ENCODE data around the gene TPPP3. TPM values are rescaled to one million over a fixed set of nuclear protein-coding genes. Genes with fewer than 3 reads are reported as not detected.
A peak's percentile ranks its signal among the peaks of the same experiment; 100 is the strongest.
"Not testable (repeated sequence)": the region's sequence is repeated elsewhere in the genome, so short reads cannot be mapped to it uniquely, and the experiment has no call there.

The TPPP3 gene
- total RNA-seq, 2 experiments from 2014 or later = not detected

DNA sequence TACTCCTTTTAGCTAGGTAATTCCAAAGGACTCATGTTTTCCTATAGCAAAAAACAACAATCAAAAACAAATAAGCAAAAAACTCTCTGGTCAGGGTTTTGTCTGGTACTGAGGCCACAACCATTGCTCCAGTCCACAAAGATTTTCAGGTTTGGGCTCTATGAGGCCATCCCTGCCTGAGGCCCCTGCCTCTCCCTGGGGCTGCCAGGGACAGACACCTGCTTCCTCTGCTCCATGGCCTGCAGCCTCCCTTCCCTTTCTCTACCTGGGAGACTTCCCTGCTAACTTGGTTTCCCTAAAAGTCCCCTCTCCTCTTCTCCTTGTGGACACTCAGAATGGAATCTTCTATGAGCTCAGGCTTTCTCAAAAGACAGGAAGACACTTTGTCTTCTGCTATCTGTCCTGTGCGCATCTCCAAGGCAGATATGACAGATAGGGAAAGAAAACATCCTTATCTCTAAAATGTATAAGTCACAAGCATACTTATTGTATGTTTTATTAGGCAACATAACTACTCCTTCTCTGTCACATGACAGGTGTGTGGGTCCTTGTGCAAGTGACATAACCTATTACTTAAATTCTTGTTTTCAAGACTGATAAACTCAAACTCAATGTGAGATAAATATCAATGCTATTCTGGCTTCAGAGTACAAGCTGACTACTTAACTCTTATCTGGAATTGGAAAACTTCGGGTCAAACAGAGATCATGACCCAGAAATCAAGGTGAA is 24.2 kb upstream of the TPPP3 start:
- ChIA-PET POLR2A (no interaction called here), CTCF (interaction anchor here (1.5 kb wide), 1 partner anchor 18 kb away, joined by 3 read pairs; no protein-coding TSS in a partner anchor)
- no peaks in the 10 kb centered on the region for H3K9me3 ChIP-seq (ENCODE audit: control insufficient read depth in 1 of 2, insufficient read depth in 1 of 2, low read length in 2 of 2)
- H3K4me1 ChIP-seq (ENCODE audit: insufficient read depth, low read length) = peaks cover 12% of the 10 kb centered on the region
- H3K36me3 ChIP-seq (ENCODE audit: insufficient read depth, low read length) = no peaks in the 10 kb centered on the region
- ATAC-seq (ENCODE audit: poor library complexity) = no peak
- Mint-ChIP-seq H3K36me3 (ENCODE audit: low read depth) (no peaks in the 10 kb centered on the region), H3K27ac (no peak overlapping the region), H3K27me3 (peaks cover 43% of the 10 kb centered on the region), H3K9me3 (no peaks in the 10 kb centered on the region), H3K4me3 (peak overlapping the region; percentile 36), H3K4me1 (ENCODE audit: low read depth) (peaks cover 4% of the 10 kb centered on the region)
- TF ChIP-seq, protein P1, sequence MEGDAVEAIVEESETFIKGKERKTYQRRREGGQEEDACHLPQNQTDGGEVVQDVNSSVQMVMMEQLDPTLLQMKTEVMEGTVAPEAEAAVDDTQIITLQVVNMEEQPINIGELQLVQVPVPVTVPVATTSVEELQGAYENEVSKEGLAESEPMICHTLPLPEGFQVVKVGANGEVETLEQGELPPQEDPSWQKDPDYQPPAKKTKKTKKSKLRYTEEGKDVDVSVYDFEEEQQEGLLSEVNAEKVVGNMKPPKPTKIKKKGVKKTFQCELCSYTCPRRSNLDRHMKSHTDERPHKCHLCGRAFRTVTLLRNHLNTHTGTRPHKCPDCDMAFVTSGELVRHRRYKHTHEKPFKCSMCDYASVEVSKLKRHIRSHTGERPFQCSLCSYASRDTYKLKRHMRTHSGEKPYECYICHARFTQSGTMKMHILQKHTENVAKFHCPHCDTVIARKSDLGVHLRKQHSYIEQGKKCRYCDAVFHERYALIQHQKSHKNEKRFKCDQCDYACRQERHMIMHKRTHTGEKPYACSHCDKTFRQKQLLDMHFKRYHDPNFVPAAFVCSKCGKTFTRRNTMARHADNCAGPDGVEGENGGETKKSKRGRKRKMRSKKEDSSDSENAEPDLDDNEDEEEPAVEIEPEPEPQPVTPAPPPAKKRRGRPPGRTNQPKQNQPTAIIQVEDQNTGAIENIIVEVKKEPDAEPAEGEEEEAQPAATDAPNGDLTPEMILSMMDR (IDR thresholded peaks at IDR 0.05) = no peak
- H3K27me3 ChIP-seq (ENCODE audit: control insufficient read depth in 1 of 2, insufficient read depth in 2 of 2, low read length in 2 of 2) = peaks cover 20 to 27% of the 10 kb centered on the region in 2 experiments
- no peak overlapping the region for H3K27ac ChIP-seq (ENCODE audit: low read depth in 1 of 2, low read length in 2 of 2)
- no peak for DNase-seq
- intact Hi-C loops (cut with DNase I, micrococcal nuclease) = loop anchor here (5.0 to 10.0 kb wide), 2 partner anchors 440 to 443 kb away; no protein-coding TSS in a partner anchor
- no peak overlapping the region for H3K4me3 ChIP-seq (ENCODE audit: low read length)

DNA sequence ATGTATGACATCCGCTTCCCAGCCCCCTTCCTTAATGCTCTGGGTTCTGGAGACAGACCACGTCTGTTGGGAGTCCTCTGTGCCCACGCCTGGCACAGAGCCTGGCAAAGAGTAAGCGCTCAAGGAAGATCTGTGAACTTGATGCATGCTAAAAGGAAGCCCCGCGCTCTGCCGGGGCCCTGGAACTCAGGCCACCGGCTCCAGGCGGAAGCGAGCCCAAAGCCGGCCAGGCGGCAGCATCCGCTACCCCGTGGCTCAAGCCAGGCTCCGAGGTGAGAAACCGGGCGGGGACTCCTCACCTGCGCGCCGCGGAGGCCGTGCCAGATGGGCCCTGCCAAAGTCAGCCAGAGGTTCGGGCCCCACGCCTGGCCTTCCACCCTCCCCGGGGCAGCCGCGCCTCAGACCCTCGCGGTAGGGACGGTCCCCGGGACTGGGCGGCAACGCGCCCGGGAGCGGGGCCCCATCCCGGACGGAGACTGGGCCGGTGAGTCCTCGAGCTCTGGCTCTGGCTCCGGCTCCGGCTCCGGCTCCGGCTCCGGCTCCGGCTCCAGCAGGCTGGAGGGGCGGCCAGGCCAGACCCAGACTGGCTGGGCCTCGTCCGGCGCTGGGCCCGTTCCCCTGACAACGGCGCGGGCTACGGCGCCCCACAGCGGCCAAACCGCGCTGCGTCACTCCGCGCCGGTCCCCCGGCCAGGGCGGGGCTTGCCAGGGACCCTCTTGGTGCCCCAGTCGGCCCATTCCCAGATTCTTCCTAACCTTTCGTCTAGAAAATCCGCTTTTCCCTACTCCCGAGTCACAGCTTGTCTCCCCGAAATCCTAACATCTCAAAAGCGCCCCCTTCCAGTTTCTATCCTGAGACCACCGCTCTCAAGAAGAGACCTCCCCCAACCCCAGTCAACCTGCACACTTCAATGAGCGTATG is 22.8 kb upstream of the TPPP3 start, which contains the start of gene ZDHHC1:
ZDHHC1 (minus strand) TSS at position 606 of the 922 bp plus-strand sequence. CDS start 8,702 bp downstream, outside the sequence.
- ChIA-PET POLR2A (no interaction called here), CTCF (interaction anchor here (1.5 kb wide), 1 partner anchor 17 kb away, joined by 3 read pairs; no protein-coding TSS in a partner anchor)
- H3K4me1 Mint-ChIP-seq (ENCODE audit: low read depth) = peaks cover 4% of the 10 kb centered on the region

DNA sequence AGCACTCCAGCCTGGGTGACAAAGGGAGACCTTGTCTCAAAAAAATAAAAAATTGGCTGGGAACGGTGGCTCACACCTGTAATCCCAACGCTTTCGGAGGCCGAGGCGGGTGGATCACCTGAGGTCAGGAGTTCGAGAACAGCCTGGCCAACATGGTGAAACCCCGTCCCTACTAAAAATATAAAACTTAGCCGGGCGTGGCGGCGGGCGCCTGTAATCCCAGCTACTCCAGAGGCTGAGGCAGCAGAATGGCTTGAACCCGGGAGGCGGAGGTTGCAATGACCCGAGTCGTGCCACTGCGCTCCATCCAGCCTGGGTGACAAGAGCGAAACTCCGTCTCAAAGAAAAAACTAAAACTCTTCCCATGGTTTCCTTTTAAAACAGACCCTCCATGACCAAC is 22.1 kb upstream of the TPPP3 start:
- not testable (repeated sequence) for H3K27ac Mint-ChIP-seq

More for the DNA sequence above, 22.8 kb upstream of the TPPP3 start, which contains the start of gene ZDHHC1:
- TF ChIP-seq, protein P1 (IDR thresholded peaks at IDR 0.05) = peak; percentile 57
- DNase-seq (peak in 9 of 14 experiments; percentile 11 to 65 (median 45)), ATAC-seq (ENCODE audit: poor library complexity) (peak; percentile 80)
- H3K27ac Mint-ChIP-seq = no peak within 1 kb of the TSS
- intact Hi-C loops (cut with DNase I, micrococcal nuclease) = loop anchor here (5.0 to 10.0 kb wide), 2 partner anchors 439 to 441 kb away; no protein-coding TSS in a partner anchor
- no peaks in the 10 kb centered on the region for H3K9me3 ChIP-seq (ENCODE audit: control insufficient read depth in 1 of 2, insufficient read depth in 1 of 2, low read length in 2 of 2)
- peaks cover 12% of the 10 kb centered on the region for H3K4me1 ChIP-seq (ENCODE audit: insufficient read depth, low read length)
- H3K9me3 Mint-ChIP-seq = no peaks in the 10 kb centered on the region
- no peaks in the 10 kb centered on the region for H3K36me3 ChIP-seq (ENCODE audit: insufficient read depth, low read length)
- peaks cover 43% of the 10 kb centered on the region for H3K27me3 Mint-ChIP-seq
- H3K4me3 ChIP-seq (ENCODE audit: low read length) = peak within 1 kb of the TSS; percentile 32
- H3K27ac ChIP-seq (ENCODE audit: low read depth in 1 of 2, low read length in 2 of 2) = no peak within 1 kb of the TSS
- peaks cover 20 to 27% of the 10 kb centered on the region in 2 experiments for H3K27me3 ChIP-seq (ENCODE audit: control insufficient read depth in 1 of 2, insufficient read depth in 2 of 2, low read length in 2 of 2)
- H3K36me3 Mint-ChIP-seq (ENCODE audit: low read depth) = no peaks in the 10 kb centered on the region
- H3K4me3 Mint-ChIP-seq = peak within 1 kb of the TSS; percentile 66

More for the DNA sequence above, 22.1 kb upstream of the TPPP3 start:
- H3K27ac ChIP-seq (ENCODE audit: low read depth in 1 of 2, low read length in 2 of 2); H3K4me3 Mint-ChIP-seq; POLR2A ChIA-PET; H3K36me3 ChIP-seq (ENCODE audit: insufficient read depth, low read length); H3K36me3 Mint-ChIP-seq (ENCODE audit: low read depth); H3K4me1 Mint-ChIP-seq (ENCODE audit: low read depth); DNase-seq; H3K4me3 ChIP-seq (ENCODE audit: low read length); H3K9me3 ChIP-seq (ENCODE audit: control insufficient read depth in 1 of 2, insufficient read depth in 1 of 2, low read length in 2 of 2); ATAC-seq (ENCODE audit: poor library complexity); H3K9me3 Mint-ChIP-seq: not testable (repeated sequence)
- intact Hi-C loops (cut with DNase I, micrococcal nuclease) = loop anchor here (5.0 to 10.0 kb wide), 2 partner anchors 438 to 441 kb away; no protein-coding TSS in a partner anchor
- Histone ChIP-seq H3K27me3 (ENCODE audit: control insufficient read depth in 1 of 2, insufficient read depth in 2 of 2, low read length in 2 of 2) (peaks cover 20 to 27% of the 10 kb centered on the region in 2 experiments), H3K4me1 (ENCODE audit: insufficient read depth, low read length) (peaks cover 12% of the 10 kb centered on the region)
- CTCF ChIA-PET = interaction anchor here (1.6 kb wide), 1 partner anchor 12 kb away, joined by 3 read pairs; no protein-coding TSS in a partner anchor
- peaks cover 48% of the 10 kb centered on the region for H3K27me3 Mint-ChIP-seq
